Activated CD8-positive, alpha-beta T cell treated with anti-CD3 and anti-CD28 coated beads for 36 hours (primary cell): Measurements from ENCODE around the gene TSPAN31. TPM values are rescaled to one million over a fixed set of nuclear protein-coding genes. Genes with fewer than 3 reads are reported as not detected.

Source experiments
- ATAC-seq: fragments of 200-7000 bp; cut with Tn5 transposase; one replicate; pipeline ENCODE4 v1.10.0; 2021; ENCODE audit warnings: mild to moderate bottlenecking, moderate library complexity
- CTCF ChIA-PET: fragments of 350-600 bp; sonication (Branson Sonifier 250); formaldehyde crosslinking; loops from one replicate; lab custom pipeline; 2021; ENCODE audit warnings: antibody characterized with exemption; lab: Charles Lee
- POLR2A ChIA-PET: fragments of 350-600 bp; sonication (Branson Sonifier 250); formaldehyde crosslinking; loops from one replicate; lab custom pipeline; 2021; ENCODE audit warnings: antibody characterized with exemption; lab: Charles Lee
- DNase-seq: peaks from one replicate; pipeline ENCODE4 v3.0.0-alpha.2; 2020
- H3K27ac Mint-ChIP-seq: one replicate; pipeline ENCODE4 v1.8.0; 2021; ENCODE audit warnings: mild to moderate bottlenecking, mixed read lengths
- H3K27me3 Mint-ChIP-seq: one replicate; pipeline ENCODE4 v1.8.0; 2021; ENCODE audit warnings: mixed read lengths
- H3K36me3 Mint-ChIP-seq: one replicate; pipeline ENCODE4 v1.8.0; 2021; ENCODE audit warnings: low read depth, mixed read lengths
- H3K4me1 Mint-ChIP-seq: one replicate; pipeline ENCODE4 v1.8.0; 2021; ENCODE audit warnings: low read depth, mixed read lengths
- H3K4me3 Mint-ChIP-seq: one replicate; pipeline ENCODE4 v1.8.0; 2021; ENCODE audit warnings: mild to moderate bottlenecking, moderate library complexity, mixed read lengths
- H3K9me3 Mint-ChIP-seq: one replicate; pipeline ENCODE4 v1.8.0; 2021; ENCODE audit warnings: mixed read lengths
- intact Hi-C: fragments of 100-400 bp; cut with micrococcal nuclease; formaldehyde crosslinking; loops from one replicate; pipeline ENCODE4 v1.10.0; 2022
- total RNA-seq, 2 experiments: library from RNA; stranded (reverse); gene quantifications; one replicate each; pipeline ENCODE4 v1.2.3, GENCODE V29; 2021
- TF ChIP-seq, protein P1 (sequence below): fragments of 200-600 bp; IDR thresholded peaks from one replicate; pipeline ENCODE4 v1.8.0; 2022; ENCODE audit warnings: antibody characterized with exemption, mild to moderate bottlenecking

Gene TSPAN31
- total RNA-seq, 2 experiments from 2014 or later, result 6.9 to 7.5 TPM

DNA sequence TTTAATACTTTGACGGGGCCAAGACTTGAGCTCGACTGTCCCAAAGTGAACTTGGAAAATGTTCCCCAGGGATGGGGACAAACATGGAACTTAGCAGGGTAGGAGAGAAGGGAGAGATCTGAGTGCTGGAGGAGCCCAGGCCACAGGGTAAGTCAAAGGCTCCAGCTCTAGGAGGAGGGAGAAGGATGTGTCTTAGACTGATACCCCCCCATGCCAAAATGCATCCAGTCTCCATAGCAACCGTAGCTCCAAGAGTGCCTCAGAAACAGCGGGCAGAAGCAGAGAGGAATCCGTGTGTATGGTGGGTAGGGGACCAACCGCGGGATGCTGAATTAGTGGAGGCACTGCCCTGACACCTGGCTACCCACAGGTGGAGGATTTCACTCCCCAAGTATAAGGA is 5.5 kb upstream of the TSPAN31 start:
- intact Hi-C loops, result no loop called here
- ChIA-PET CTCF (interaction anchor here (1.0 to 1.3 kb wide), 2 partner anchors 17 to 156 kb away, joined by 3 read pairs; no protein-coding TSS in a partner anchor), POLR2A (interaction anchor here (2.5 kb wide), 1 partner anchor 17 kb away, joined by 9 read pairs; no protein-coding TSS in a partner anchor)
- Mint-ChIP-seq H3K36me3 (peaks cover 14% of the 10 kb centered on the region), H3K27ac (peak overlapping the region; percentile 69), H3K4me3 (peak overlapping the region; percentile 98), H3K4me1 (peaks cover 42% of the 10 kb centered on the region), H3K27me3 (no peaks in the 10 kb centered on the region), H3K9me3 (no peaks in the 10 kb centered on the region)
- ATAC-seq (no peak), DNase-seq (no peak)
- TF ChIP-seq, protein P1, sequence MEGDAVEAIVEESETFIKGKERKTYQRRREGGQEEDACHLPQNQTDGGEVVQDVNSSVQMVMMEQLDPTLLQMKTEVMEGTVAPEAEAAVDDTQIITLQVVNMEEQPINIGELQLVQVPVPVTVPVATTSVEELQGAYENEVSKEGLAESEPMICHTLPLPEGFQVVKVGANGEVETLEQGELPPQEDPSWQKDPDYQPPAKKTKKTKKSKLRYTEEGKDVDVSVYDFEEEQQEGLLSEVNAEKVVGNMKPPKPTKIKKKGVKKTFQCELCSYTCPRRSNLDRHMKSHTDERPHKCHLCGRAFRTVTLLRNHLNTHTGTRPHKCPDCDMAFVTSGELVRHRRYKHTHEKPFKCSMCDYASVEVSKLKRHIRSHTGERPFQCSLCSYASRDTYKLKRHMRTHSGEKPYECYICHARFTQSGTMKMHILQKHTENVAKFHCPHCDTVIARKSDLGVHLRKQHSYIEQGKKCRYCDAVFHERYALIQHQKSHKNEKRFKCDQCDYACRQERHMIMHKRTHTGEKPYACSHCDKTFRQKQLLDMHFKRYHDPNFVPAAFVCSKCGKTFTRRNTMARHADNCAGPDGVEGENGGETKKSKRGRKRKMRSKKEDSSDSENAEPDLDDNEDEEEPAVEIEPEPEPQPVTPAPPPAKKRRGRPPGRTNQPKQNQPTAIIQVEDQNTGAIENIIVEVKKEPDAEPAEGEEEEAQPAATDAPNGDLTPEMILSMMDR, result no peak

DNA sequence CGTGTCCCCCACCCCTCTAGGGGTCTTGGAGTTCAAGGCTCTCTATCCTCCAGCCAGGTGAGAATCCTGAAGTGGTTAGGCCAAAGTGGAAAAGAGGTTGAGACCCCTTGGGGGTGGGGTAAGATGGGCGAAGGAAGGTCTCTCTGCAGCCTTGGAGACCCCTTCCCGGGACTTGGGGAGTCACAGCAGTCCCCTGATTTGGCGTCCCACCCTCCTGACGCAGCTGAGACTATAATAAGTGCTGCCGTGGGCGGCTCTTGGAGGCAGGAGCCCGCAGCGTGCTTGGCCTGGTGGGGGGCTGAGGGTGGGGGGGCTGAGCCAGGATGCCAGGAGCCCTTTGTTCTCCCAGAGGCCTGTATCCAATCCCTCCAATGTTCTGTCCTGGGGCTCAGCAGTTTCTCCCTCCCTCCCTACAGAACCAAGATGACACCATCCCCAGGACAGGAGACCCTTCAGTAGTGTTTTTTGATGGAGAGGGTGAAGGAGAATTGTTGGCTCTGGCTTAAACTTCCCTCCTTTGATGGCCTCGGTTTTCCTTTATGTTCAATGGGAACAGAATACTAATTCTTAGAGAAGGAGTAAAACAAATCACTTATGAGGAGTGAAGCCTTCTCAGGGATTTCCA is 4.8 kb upstream of the TSPAN31 start:
- Mint-ChIP-seq H3K4me3 (peak overlapping the region; percentile 98), H3K4me1 (peaks cover 47% of the 10 kb centered on the region), H3K9me3 (no peaks in the 10 kb centered on the region), H3K27me3 (no peaks in the 10 kb centered on the region), H3K36me3 (peaks cover 18% of the 10 kb centered on the region), H3K27ac (peak overlapping the region; percentile 93)
- intact Hi-C loops, result no loop called here
- DNase-seq (no peak), ATAC-seq (no peak)
- ChIA-PET CTCF (interaction anchor here (1.3 to 2.8 kb wide), 2 partner anchors 17 to 156 kb away, joined by 3 to 29 read pairs; no protein-coding TSS in a partner anchor), POLR2A (interaction anchor here (0.8 to 2.5 kb wide), 5 partner anchors 11 to 127 kb away, joined by 3 to 9 read pairs (median 4); partner anchors contain the start of gene CYP27B1)
- TF ChIP-seq, protein P1, result no peak

DNA sequence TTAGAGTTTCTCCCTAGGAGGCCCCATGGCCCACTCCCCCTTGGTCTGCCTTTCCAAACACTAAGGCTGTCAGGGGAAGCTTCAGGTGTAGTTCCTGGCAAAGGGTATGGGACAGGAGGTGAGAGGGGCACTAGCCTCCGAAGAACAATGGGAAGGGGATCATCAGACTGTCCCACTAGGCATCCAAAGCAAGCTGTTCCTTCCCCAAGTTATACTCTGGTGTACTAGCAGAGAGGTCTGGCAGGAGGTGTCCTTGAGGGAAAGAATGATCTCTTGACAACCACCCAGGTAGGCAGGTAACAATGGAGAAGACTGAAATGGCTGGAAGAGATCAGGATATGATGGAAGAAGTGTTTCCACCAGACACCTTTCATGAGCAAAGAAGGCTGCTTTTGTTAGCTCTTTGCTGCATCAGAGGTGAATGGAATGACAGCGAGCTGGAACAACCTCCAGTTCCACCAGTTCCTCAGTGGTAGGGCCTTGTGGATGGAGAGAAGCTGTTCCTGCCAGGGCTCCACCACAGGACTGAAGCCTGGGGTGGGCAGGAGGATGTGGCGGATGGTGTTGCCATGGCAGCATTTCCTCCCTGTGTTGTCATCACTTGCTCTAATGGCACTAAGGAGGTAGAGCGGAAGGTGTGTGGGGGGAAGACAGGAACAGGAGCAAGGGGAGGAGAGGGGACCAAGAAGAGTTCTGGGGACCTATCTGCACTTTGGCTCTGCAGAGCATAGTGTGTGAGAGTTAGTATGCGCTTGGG is 4.0 kb upstream of the TSPAN31 start:
- Mint-ChIP-seq H3K27ac (peak overlapping the region; percentile 93), H3K4me3 (peak overlapping the region; percentile 98), H3K36me3 (peaks cover 25% of the 10 kb centered on the region), H3K27me3 (no peaks in the 10 kb centered on the region), H3K9me3 (no peaks in the 10 kb centered on the region), H3K4me1 (peaks cover 55% of the 10 kb centered on the region)
- ChIA-PET POLR2A (interaction anchor here (0.8 to 2.5 kb wide), 12 partner anchors 8 to 128 kb away, joined by 3 to 11 read pairs (median 3); partner anchors contain the start of genes CDK4 and CYP27B1), CTCF (interaction anchor here (0.9 to 2.8 kb wide), 18 partner anchors 9 to 163 kb away, joined by 3 to 29 read pairs (median 4); partner anchors contain the start of genes B4GALNT1, CDK4 and OS9)
- TF ChIP-seq, protein P1, result no peak
- intact Hi-C loops, result no loop called here
- peak; percentile 91 for DNase-seq
- peak; percentile 62 for ATAC-seq

DNA sequence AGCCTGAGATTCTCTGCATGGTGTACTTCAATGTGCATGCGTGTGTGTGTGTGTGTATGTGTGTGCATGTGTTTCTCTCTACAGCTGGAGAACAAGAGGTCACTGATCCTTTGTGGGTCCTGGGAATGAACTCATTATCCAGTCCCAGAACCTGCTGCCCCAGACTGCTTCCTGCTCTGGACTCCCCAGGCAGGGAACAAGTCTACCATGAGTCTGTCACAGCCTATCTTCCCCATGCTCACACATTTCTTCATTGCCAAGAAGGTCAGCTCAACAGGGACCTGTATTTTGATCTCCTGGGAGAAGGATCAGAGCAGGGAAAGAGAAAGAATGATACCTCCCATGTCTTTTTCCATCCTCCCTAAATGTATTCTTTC is 3.4 kb upstream of the TSPAN31 start:
- ChIA-PET CTCF (interaction anchor here (0.9 to 2.8 kb wide), 20 partner anchors 9 to 162 kb away, joined by 3 to 29 read pairs (median 4); partner anchors contain the start of genes B4GALNT1, CDK4, OS9 and PIP4K2C), POLR2A (interaction anchor here (0.8 to 2.5 kb wide), 10 partner anchors 8 to 42 kb away, joined by 3 to 11 read pairs (median 4); partner anchors contain the start of genes CDK4 and CYP27B1)
- peak overlapping the region; percentile 93 for H3K27ac Mint-ChIP-seq
- no peaks in the 10 kb centered on the region for H3K9me3 Mint-ChIP-seq
- peaks cover 25% of the 10 kb centered on the region for H3K36me3 Mint-ChIP-seq
- no peaks in the 10 kb centered on the region for H3K27me3 Mint-ChIP-seq
- peak overlapping the region; percentile 98 for H3K4me3 Mint-ChIP-seq
- H3K4me1 Mint-ChIP-seq, result peaks cover 54% of the 10 kb centered on the region
- intact Hi-C loops, result no loop called here
- ATAC-seq (no peak), DNase-seq (no peak)
- TF ChIP-seq, protein P1, result no peak
